Psoas muscle (tissue), 8 donors: ENCODE data around the gene MCUR1. TPM values are rescaled to one million over a fixed set of nuclear protein-coding genes. Genes with fewer than 3 reads are reported as not detected.

Experiments
- ATAC-seq, 4 donors: fragments of 200-7000 bp; cut with Tn5 transposase; one replicate each; pipeline ENCODE4 v1.9.1; 2020; ENCODE audit warnings: moderate library complexity in 3 of 4, mild to moderate bottlenecking in 2 of 4
- DNase-seq, 2 donors: peaks; one replicate each; pipeline ENCODE4 v3.0.0-alpha.2; 2020
- H3K27ac ChIP-seq: fragments of 200-600 bp; one replicate; pipeline ENCODE4 v1.8.0; 2022
- H3K27me3 ChIP-seq, 3 donors: fragments of 200-600 bp in 1 of 3; one replicate each; pipeline versions ENCODE4 v1.6.1 to v1.8.0; 2013 to 2022; ENCODE audit warnings: low read length in 2 of 3, mild to moderate bottlenecking in 2 of 3, moderate library complexity in 1 of 3; ENCODE audit not compliant: insufficient read depth in 3 of 3
- H3K36me3 ChIP-seq, 2 donors: fragments of 200-600 bp in 1 of 2; one replicate each; pipeline versions ENCODE4 v1.6.1 to v1.8.0; 2013 to 2022; ENCODE audit warnings: low read depth in 1 of 2, mild to moderate bottlenecking in 1 of 2, moderate library complexity in 1 of 2; ENCODE audit not compliant: insufficient read depth in 1 of 2
- H3K4me1 ChIP-seq: fragments of 200-600 bp; one replicate; pipeline ENCODE4 v1.8.0; 2022
- H3K4me3 ChIP-seq: fragments of 200-600 bp; one replicate; pipeline ENCODE4 v1.8.0; 2022; ENCODE audit warnings: mild to moderate bottlenecking
- H3K9me3 ChIP-seq: fragments of 200-600 bp; one replicate; pipeline ENCODE4 v1.8.0; 2022
- CTCF ChIP-seq: fragments of 200-600 bp; IDR thresholded peaks from one replicate; pipeline ENCODE4 v1.8.0; 2022; ENCODE audit warnings: antibody characterized with exemption
- WGBS, 3 donors: extraction: QIAGEN DNeasy Blood & Tissue Kit; methylation state at CpG; one replicate each; pipeline versions ENCODE4 v1.1.6 to v1.1.7; 2013; 5-methylcytosine and 5-hydroxymethylcytosine counted together
- intact Hi-C, 2 donors: fragments of 100-400 bp; cut with DNase I; formaldehyde crosslinking; loops; one replicate each; pipeline versions ENCODE4 v1.11.0 to v1.14.2; 2022
- polyA plus RNA-seq, 3 donors: library from polyadenylated mRNA; stranded (reverse); fragments of 200-250 nt; gene quantifications; one replicate each; pipeline ENCODE4 v1.2.3, GENCODE V29; 2013
- total RNA-seq, 4 donors: library from RNA; stranded (reverse); fragmentation: NEBNext Ultra II Directional in 2 of 4; extraction: Animal tissue kit (Norgen Biotek cat#: 25700) in 2 of 4; gene quantifications; one replicate each; pipeline versions ENCODE4 v1.2.1 to v1.2.4, GENCODE V29; 2021 to 2023
- donor health status: healthy with polysubstance abuse.
- donor health status: DM: no; HTN: no; CAD: no; lungs with moderate emphysema.
- donor health status: Bipolar disorder and iron deficiency.
- donor health status: healthy.
- donor health status: DM: yes; HTN: yes; CAD: no.
- donor health status: DM: no; HTN: no; CAD: no.
- donor health status: DM: no; HTN: no; CAD: no.
- donor health status: DM: yes; HTN: yes; CAD: no.

MCUR1 gene
- total and polyA plus RNA-seq, 7 donors = 17.9 to 31.9 (median 20.5) TPM

GRCh38 chr6:13807696-13808095, 6.7 kb downstream of the MCUR1 start:
- Histone ChIP-seq H3K27ac (no peak overlapping the region), H3K27me3 (no peaks in the 10 kb centered on the region), H3K4me1 (peaks cover 22% of the 10 kb centered on the region), H3K9me3 (no peaks in the 10 kb centered on the region), H3K36me3 (peaks cover 0 to 38% of the 10 kb centered on the region in 2 donors), H3K4me3 (no peak overlapping the region)
- no peak for TF ChIP-seq CTCF
- 92 to 96% (median 93%) methylated on average over 4 of the region's 4 CpGs for WGBS, 3 donors
- ATAC-seq = no peak
- no peak for DNase-seq
- intact Hi-C loops = no loop called here

- H3K4me1 ChIP-seq = no peaks in the 10 kb centered on the region
- WGBS, 3 donors = 94 to 97% (median 97%) methylated on average over 4 of the region's 4 CpGs
- H3K9me3 ChIP-seq = no peaks in the 10 kb centered on the region
- no peak for ATAC-seq
- H3K4me3 ChIP-seq = no peak overlapping the region
- intact Hi-C loops = no loop called here
- H3K36me3 ChIP-seq = peaks cover 2 to 78% of the 10 kb centered on the region in 2 donors
- no peak for TF ChIP-seq CTCF
- no peak overlapping the region for H3K27ac ChIP-seq
- H3K27me3 ChIP-seq = no peaks in the 10 kb centered on the region
- no peak for DNase-seq
Observed at GRCh38 chr6:13803581-13803980, 10.8 kb downstream of the MCUR1 start.

GRCh38 chr6:13800615-13801014, 13.7 kb downstream of the MCUR1 start:
- no peaks in the 10 kb centered on the region for H3K4me1 ChIP-seq
- ATAC-seq (no peak), DNase-seq (no peak)
- H3K27ac ChIP-seq = no peak overlapping the region
- H3K27me3 ChIP-seq = no peaks in the 10 kb centered on the region
- intact Hi-C loops = no loop called here
- peaks cover 2 to 84% of the 10 kb centered on the region in 2 donors for H3K36me3 ChIP-seq
- H3K4me3 ChIP-seq = no peak overlapping the region
- TF ChIP-seq CTCF = no peak
- no peaks in the 10 kb centered on the region for H3K9me3 ChIP-seq
- 84 to 97% (median 96%) methylated on average over 3 of the region's 3 CpGs for WGBS, 3 donors

- H3K27ac ChIP-seq = no peak overlapping the region
- DNase-seq (no peak), ATAC-seq (no peak)
- no peaks in the 10 kb centered on the region for H3K9me3 ChIP-seq
- intact Hi-C loops = no loop called here
- TF ChIP-seq CTCF = no peak
- H3K36me3 ChIP-seq = peaks cover 2 to 76% of the 10 kb centered on the region in 2 donors
- no peaks in the 10 kb centered on the region for H3K27me3 ChIP-seq
- no peak overlapping the region for H3K4me3 ChIP-seq
- WGBS, 3 donors = 93 to 95% (median 93%) methylated on average over 1 of the region's 1 CpG
- peaks cover 3% of the 10 kb centered on the region for H3K4me1 ChIP-seq
Observed at GRCh38 chr6:13796781-13797180, 17.6 kb downstream of the MCUR1 start.
